CD4-positive, CD25-positive, alpha-beta regulatory T cell (primary cell): ENCODE measurements around the gene RAB11A. TPM values are rescaled to one million over a fixed set of nuclear protein-coding genes. Genes with fewer than 3 reads are reported as not detected.

Experiments
- ATAC-seq, 2 donors: fragments of 150-1000 bp; cut with Tn5 transposase; one replicate each; pipeline ENCODE4 v1.10.0; 2021; ENCODE audit warnings: low read depth in 2 of 2, moderate number of reproducible peaks in 2 of 2, moderate library complexity in 1 of 2
- DNase-seq, 3 donors: peaks; one replicate each; pipeline versions ENCODE4 v3.0.0 to v3.0.0-alpha.2; 2012 to 2022; ENCODE audit warnings: mixed read lengths in 1 of 3
- H3K27ac ChIP-seq: one replicate; pipeline ENCODE4 v1.7.0; 2013; ENCODE audit warnings: mild to moderate bottlenecking, low read length; ENCODE audit not compliant: insufficient read depth, poor library complexity, severe bottlenecking
- H3K27me3 ChIP-seq: one replicate; pipeline ENCODE4 v1.7.0; 2013; ENCODE audit warnings: low read length; ENCODE audit not compliant: control insufficient read depth, insufficient read depth
- H3K36me3 ChIP-seq: one replicate; pipeline ENCODE4 v1.7.0; 2013; ENCODE audit warnings: mild to moderate bottlenecking, low read length, moderate library complexity; ENCODE audit not compliant: control insufficient read depth, insufficient read depth
- H3K4me1 ChIP-seq: 2 replicates; pipeline ENCODE4 v1.7.0; 2013; ENCODE audit warnings: mild to moderate bottlenecking, low read length; ENCODE audit not compliant: insufficient read depth, control insufficient read depth, poor library complexity, severe bottlenecking
- H3K4me3 ChIP-seq: one replicate; pipeline ENCODE4 v1.7.0; 2013; ENCODE audit warnings: low read depth, mild to moderate bottlenecking, low read length, moderate library complexity
- H3K9me3 ChIP-seq, 2 experiments: 1 replicate in 1 of 2; 2 replicates in 1 of 2; pipeline ENCODE4 v1.7.0; 2013; ENCODE audit warnings: low read length in 2 of 2, mild to moderate bottlenecking in 1 of 2, moderate library complexity in 1 of 2; ENCODE audit not compliant: control insufficient read depth in 2 of 2
- H3K27ac Mint-ChIP-seq, 3 donors: one replicate each; pipeline ENCODE4 v1.8.0; 2020 to 2022; ENCODE audit warnings: mild to moderate bottlenecking in 3 of 3, mixed read lengths in 3 of 3, moderate library complexity in 2 of 3
- H3K27me3 Mint-ChIP-seq: one replicate; pipeline ENCODE4 v1.8.0; 2022; ENCODE audit warnings: mild to moderate bottlenecking, mixed read lengths
- H3K36me3 Mint-ChIP-seq: one replicate; pipeline ENCODE4 v1.8.0; 2020; ENCODE audit warnings: mixed read lengths
- H3K4me1 Mint-ChIP-seq, 4 donors: one replicate each; pipeline ENCODE4 v1.8.0; 2020 to 2022; ENCODE audit warnings: mixed read lengths in 4 of 4, mild to moderate bottlenecking in 1 of 4
- H3K4me3 Mint-ChIP-seq, 4 donors: one replicate each; pipeline ENCODE4 v1.8.0; 2020 to 2022; ENCODE audit warnings: mild to moderate bottlenecking in 4 of 4, mixed read lengths in 4 of 4, moderate library complexity in 3 of 4
- H3K9me3 Mint-ChIP-seq, 7 donors: one replicate each; pipeline ENCODE4 v1.8.0; 2020 to 2022; ENCODE audit warnings: mixed read lengths in 7 of 7, mild to moderate bottlenecking in 3 of 7, moderate library complexity in 2 of 7
- polyA plus RNA-seq, 4 donors: library from polyadenylated mRNA; unstranded; fragments of 300-500 nt; fragmentation: Illumina TruSeq; gene quantifications; one replicate each; pipeline ENCODE4 v1.2.3, GENCODE V29; 2021
- total RNA-seq: library from RNA; stranded (reverse); gene quantifications from one replicate; pipeline ENCODE4 v1.2.3, GENCODE V29; 2022

Gene RAB11A
- total and polyA plus RNA-seq, 5 donors from 2014 or later = 115 to 330 (median 252) TPM

- no peaks in the 10 kb centered on the region for H3K4me1 Mint-ChIP-seq
- H3K4me1 ChIP-seq = no peaks in the 10 kb centered on the region
- H3K4me3 Mint-ChIP-seq = no peak overlapping the region
- H3K27ac Mint-ChIP-seq = no peak overlapping the region
- H3K27ac ChIP-seq = no peak overlapping the region
- H3K9me3 Mint-ChIP-seq = no peaks in the 10 kb centered on the region
- DNase-seq (no peak), ATAC-seq (no peak)
- H3K27me3 ChIP-seq = no peaks in the 10 kb centered on the region
- no peaks in the 10 kb centered on the region for H3K36me3 ChIP-seq
- no peaks in the 10 kb centered on the region for H3K9me3 ChIP-seq
- H3K4me3 ChIP-seq = no peak overlapping the region
- H3K27me3 Mint-ChIP-seq = no peaks in the 10 kb centered on the region
- H3K36me3 Mint-ChIP-seq = peaks cover 8% of the 10 kb centered on the region
These were observed 57.2 kb downstream of the RAB11A start for GRCh38 chr15:65926459-65926858.

- Histone ChIP-seq H3K27me3 (no peaks in the 10 kb centered on the region), H3K4me1 (no peaks in the 10 kb centered on the region), H3K9me3 (no peaks in the 10 kb centered on the region), H3K36me3 (no peaks in the 10 kb centered on the region), H3K27ac (no peak overlapping the region), H3K4me3 (no peak overlapping the region)
- Mint-ChIP-seq H3K9me3 (no peaks in the 10 kb centered on the region), H3K4me3 (no peak overlapping the region), H3K36me3 (peaks cover 8% of the 10 kb centered on the region), H3K4me1 (no peaks in the 10 kb centered on the region), H3K27me3 (no peaks in the 10 kb centered on the region), H3K27ac (no peak overlapping the region)
- no peak for DNase-seq
- ATAC-seq = no peak
These were observed 57.6 kb downstream of the RAB11A start for GRCh38 chr15:65926899-65927298.

- Histone ChIP-seq H3K9me3 (no peaks in the 10 kb centered on the region), H3K27ac (no peak overlapping the region), H3K27me3 (no peaks in the 10 kb centered on the region), H3K4me1 (no peaks in the 10 kb centered on the region), H3K4me3 (no peak overlapping the region), H3K36me3 (no peaks in the 10 kb centered on the region)
- ATAC-seq = no peak
- DNase-seq = no peak
- peak overlapping the region in 2 of 3 donors; percentile 4 to 18 for H3K27ac Mint-ChIP-seq
- no peaks in the 10 kb centered on the region for H3K9me3 Mint-ChIP-seq
- peaks cover 8% of the 10 kb centered on the region for H3K36me3 Mint-ChIP-seq
- H3K27me3 Mint-ChIP-seq = no peaks in the 10 kb centered on the region
- no peak overlapping the region for H3K4me3 Mint-ChIP-seq
- H3K4me1 Mint-ChIP-seq = no peaks in the 10 kb centered on the region
These were observed 58.3 kb downstream of the RAB11A start for GRCh38 chr15:65927545-65927944.

- Mint-ChIP-seq H3K4me1 (no peaks in the 10 kb centered on the region), H3K4me3 (no peak overlapping the region), H3K27me3 (no peaks in the 10 kb centered on the region), H3K36me3 (peaks cover 8% of the 10 kb centered on the region), H3K27ac (no peak overlapping the region), H3K9me3 (no peaks in the 10 kb centered on the region)
- H3K36me3 ChIP-seq = no peaks in the 10 kb centered on the region
- no peaks in the 10 kb centered on the region for H3K27me3 ChIP-seq
- no peaks in the 10 kb centered on the region for H3K4me1 ChIP-seq
- H3K4me3 ChIP-seq = no peak overlapping the region
- no peaks in the 10 kb centered on the region for H3K9me3 ChIP-seq
- DNase-seq (no peak), ATAC-seq (no peak)
- H3K27ac ChIP-seq = no peak overlapping the region
These were observed 60.3 kb downstream of the RAB11A start for GRCh38 chr15:65929573-65929972.

GRCh38 chr15:65930134-65930533 is 60.8 kb downstream of the RAB11A start:
- Mint-ChIP-seq H3K4me3 (no peak overlapping the region), H3K27ac (no peak overlapping the region)

GRCh38 chr15:65931221-65931620 is 61.9 kb downstream of the RAB11A start:
- ATAC-seq = no peak
- no peaks in the 10 kb centered on the region for H3K4me1 ChIP-seq
- no peaks in the 10 kb centered on the region for H3K9me3 ChIP-seq
- Mint-ChIP-seq H3K4me1 (no peaks in the 10 kb centered on the region), H3K36me3 (peaks cover 8% of the 10 kb centered on the region), H3K27me3 (no peaks in the 10 kb centered on the region), H3K9me3 (no peaks in the 10 kb centered on the region), H3K27ac (no peak overlapping the region), H3K4me3 (no peak overlapping the region)
- H3K27me3 ChIP-seq = no peaks in the 10 kb centered on the region
- no peak for DNase-seq
- no peaks in the 10 kb centered on the region for H3K36me3 ChIP-seq
- no peak overlapping the region for H3K4me3 ChIP-seq
- H3K27ac ChIP-seq = no peak overlapping the region

More at GRCh38 chr15:65930134-65930533, 60.8 kb downstream of the RAB11A start:
- Histone ChIP-seq H3K9me3 (no peaks in the 10 kb centered on the region), H3K4me1 (no peaks in the 10 kb centered on the region), H3K27me3 (no peaks in the 10 kb centered on the region), H3K4me3 (no peak overlapping the region), H3K27ac (no peak overlapping the region), H3K36me3 (no peaks in the 10 kb centered on the region)
- H3K4me1 Mint-ChIP-seq = no peaks in the 10 kb centered on the region
- no peaks in the 10 kb centered on the region for H3K27me3 Mint-ChIP-seq
- no peak for ATAC-seq
- peaks cover 8% of the 10 kb centered on the region for H3K36me3 Mint-ChIP-seq
- no peaks in the 10 kb centered on the region for H3K9me3 Mint-ChIP-seq
- DNase-seq = no peak

GRCh38 chr15:65935391-65935790 is 66.1 kb downstream of the RAB11A start:
- Histone ChIP-seq H3K9me3 (no peaks in the 10 kb centered on the region), H3K4me1 (no peaks in the 10 kb centered on the region), H3K27me3 (no peaks in the 10 kb centered on the region), H3K27ac (no peak overlapping the region), H3K4me3 (no peak overlapping the region), H3K36me3 (no peaks in the 10 kb centered on the region)
- ATAC-seq (no peak), DNase-seq (no peak)
- H3K36me3 Mint-ChIP-seq = no peaks in the 10 kb centered on the region
- no peak overlapping the region for H3K4me3 Mint-ChIP-seq
- no peaks in the 10 kb centered on the region for H3K27me3 Mint-ChIP-seq
- H3K27ac Mint-ChIP-seq = peak overlapping the region in 1 of 3 donors; percentile 34
- H3K4me1 Mint-ChIP-seq = peaks cover 0 to 2% (median 0%) of the 10 kb centered on the region in 4 donors
- no peaks in the 10 kb centered on the region for H3K9me3 Mint-ChIP-seq

- peaks cover 0 to 2% (median 0%) of the 10 kb centered on the region in 4 donors for H3K4me1 Mint-ChIP-seq
- Histone ChIP-seq H3K27me3 (no peaks in the 10 kb centered on the region), H3K4me1 (no peaks in the 10 kb centered on the region), H3K27ac (no peak overlapping the region), H3K36me3 (no peaks in the 10 kb centered on the region), H3K9me3 (no peaks in the 10 kb centered on the region), H3K4me3 (no peak overlapping the region)
- DNase-seq (no peak), ATAC-seq (no peak)
- H3K36me3 Mint-ChIP-seq = no peaks in the 10 kb centered on the region
- peak overlapping the region in 1 of 3 donors; percentile 67 for H3K27ac Mint-ChIP-seq
- no peaks in the 10 kb centered on the region for H3K9me3 Mint-ChIP-seq
- H3K27me3 Mint-ChIP-seq = no peaks in the 10 kb centered on the region
- no peak overlapping the region for H3K4me3 Mint-ChIP-seq
These were observed 67.0 kb downstream of the RAB11A start for GRCh38 chr15:65936282-65936681.
